ENCODE measurements around the gene TRIP12. TPM values are rescaled to one million over a fixed set of nuclear protein-coding genes. Genes with fewer than 3 reads are reported as not detected.

The TRIP12 gene
- total and polyA plus RNA-seq, 2 of the 4 experiments (the other 2 are of a cell fraction) = 51.6 to 209 TPM

- Histone ChIP-seq H3K18ac (ENCODE audit: low read depth, low read length) (no peak overlapping the region), H3K56ac (ENCODE audit: extremely low read depth, insufficient read depth, low read length) (no peak overlapping the region), H4K8ac (ENCODE audit: low read depth in 2 of 2, low read length in 2 of 2) (no peak overlapping the region), H3K9ac (ENCODE audit: low read depth, low read length) (no peak overlapping the region), H3K4ac (ENCODE audit: low read depth, low read length) (no peak overlapping the region), H2AK9ac (replicated peaks; ENCODE audit: low read depth, low read length, poor library complexity) (no peak overlapping the region), H3K4me3 (ENCODE audit: insufficient read depth, low read depth, low read length) (no peak overlapping the region), H3K9me1 (ENCODE audit: insufficient read depth, low read length) (peaks cover 6% of the 10 kb centered on the region; the same call in 1 of the 2 replicates), H3K4me1 (ENCODE audit: control insufficient read depth, insufficient read depth, low read length) (peaks cover 10% of the 10 kb centered on the region), H2BK120ac (ENCODE audit: low read depth, low read length) (no peak overlapping the region), H4K20me1 (ENCODE audit: insufficient read depth, low read length) (peaks cover 14% of the 10 kb centered on the region), H2BK15ac (ENCODE audit: low read depth, low read length) (no peak overlapping the region), H2AFZ (replicated peaks; ENCODE audit: low read length, poor library complexity) (no peak overlapping the region), H2BK5ac (ENCODE audit: low read depth, low read length, poor library complexity, severe bottlenecking) (no peak overlapping the region), H3K79me1 (ENCODE audit: low read depth in 1 of 2, low read length in 2 of 2) (peaks cover 15 to 25% of the 10 kb centered on the region in 2 experiments; a peak in 3 of 4 replicates), H4K5ac (ENCODE audit: low read depth, low read length) (no peak overlapping the region), H3K27ac (ENCODE audit: insufficient read depth, low read length) (no peak overlapping the region), H3K9me3 (ENCODE audit: control insufficient read depth, insufficient read depth, low read length) (no peaks in the 10 kb centered on the region), H3K27me3 (ENCODE audit: control insufficient read depth, insufficient read depth, low read length) (no peaks in the 10 kb centered on the region), H2BK20ac (ENCODE audit: low read depth, low read length) (no peak overlapping the region), H4K91ac (ENCODE audit: insufficient read depth, low read depth, low read length) (no peak overlapping the region), H3K4me2 (ENCODE audit: low read depth, low read length) (no peak overlapping the region), H3K36me3 (ENCODE audit: control insufficient read depth, insufficient read depth, low read length) (peaks cover 32% of the 10 kb centered on the region), H2AK5ac (ENCODE audit: low read depth, low read length) (no peak overlapping the region), H3K23ac (ENCODE audit: low read depth, low read length) (no peak overlapping the region), H3K14ac (replicated peaks; ENCODE audit: low read depth, low read length) (no peak overlapping the region)
- intact Hi-C loops (cut with micrococcal nuclease) (loop anchor here (5.0 kb wide), 1 partner anchor 1885 kb away; no protein-coding TSS in a partner anchor), dilution Hi-C loops (cut with HindIII; ENCODE audit: low sequenced_read_pairs, unreplicated experiment) (no loop called here), in situ Hi-C loops (cut with MboI; ENCODE audit: low sequenced_read_pairs) (no loop called here)
- no CpG with 5 or more reads among the region's 3 CpGs for WGBS, 2 experiments (ENCODE audit: extremely low coverage in 2 of 2, insufficient read length in 1 of 2)
- DNase-seq (no peak), ATAC-seq (ENCODE audit: low read depth) (no peak)
- CTCF ChIA-PET = no interaction called here
- no peak for TF ChIP-seq RFX5 (IDR thresholded peaks at IDR 0.05; ENCODE audit: low read depth, low read length)
- no peak for TF ChIP-seq CHD1 (IDR thresholded peaks at IDR 0.05; ENCODE audit: low read depth, low read length)
- TF ChIP-seq CEBPB (IDR thresholded peaks at IDR 0.05; ENCODE audit: low read depth, low read length) = no peak
- TF ChIP-seq NFE2L2 (IDR thresholded peaks at IDR 0.05; ENCODE audit: low read depth, low read length) = no peak
- TF ChIP-seq MAZ (IDR thresholded peaks at IDR 0.05; ENCODE audit: borderline replicate concordance, low read depth, low read length) = no peak
- TF ChIP-seq MXI1 (IDR thresholded peaks at IDR 0.05; ENCODE audit: borderline replicate concordance, low read depth, low read length) = no peak
- TF ChIP-seq RCOR1 (IDR thresholded peaks at IDR 0.05; ENCODE audit: insufficient replicate concordance, low read length) = no peak
- TF ChIP-seq USF2 (IDR thresholded peaks at IDR 0.05; ENCODE audit: low read depth, low read length) = no peak
- no peak for TF ChIP-seq ELK1 (IDR thresholded peaks at IDR 0.05; ENCODE audit: borderline replicate concordance, low read depth, low read length)
- TF ChIP-seq FOS (IDR thresholded peaks at IDR 0.05; ENCODE audit: low read depth, low read length) = no peak
- TF ChIP-seq MAFK (IDR thresholded peaks at IDR 0.05; ENCODE audit: low read depth, low read length) = no peak
- no peak for TF ChIP-seq RAD21 (IDR thresholded peaks at IDR 0.05; ENCODE audit: low read length)
- no peak for TF ChIP-seq BHLHE40 (IDR thresholded peaks at IDR 0.05; ENCODE audit: low read depth, low read length)
- TF ChIP-seq POLR2A (IDR thresholded peaks at IDR 0.05; ENCODE audit: low read depth, low read length) = no peak
- TF ChIP-seq CTCF (conservative IDR thresholded peaks at IDR 0.05; ENCODE audit: low read depth, low read length) = no peak
- TF ChIP-seq SMC3 (IDR thresholded peaks at IDR 0.05; ENCODE audit: low read depth, low read length) = no peak
- POLR2A ChIA-PET (ENCODE audit: unreplicated experiment) = no interaction called here
- BruUV-seq (replicated peaks) = no TSS peak
These were observed 144.1 kb downstream of the TRIP12 start for GRCh38 chr2:229777716-229778115.
